Stimulated activated naive CD8-positive, alpha-beta T cell treated with anti-CD3 and anti-CD28 coated beads, Interleukin-15, Interleukin-2, amounts not matched to agents 100 ng/mL and 50 ng/mL, for 24 hours (primary cell): Measurements from ENCODE around the gene DPF3.

Experiments used
- H3K27ac Mint-ChIP-seq: one replicate; pipeline ENCODE4 v1.8.0; 2021; ENCODE audit warnings: mild to moderate bottlenecking, mixed read lengths
- H3K27me3 Mint-ChIP-seq: one replicate; pipeline ENCODE4 v1.8.0; 2021; ENCODE audit warnings: mixed read lengths
- H3K36me3 Mint-ChIP-seq: one replicate; pipeline ENCODE4 v1.8.0; 2021; ENCODE audit warnings: low read depth, mixed read lengths
- H3K4me1 Mint-ChIP-seq: one replicate; pipeline ENCODE4 v1.8.0; 2021; ENCODE audit warnings: low read depth, mixed read lengths
- H3K4me3 Mint-ChIP-seq: one replicate; pipeline ENCODE4 v1.8.0; 2021; ENCODE audit warnings: mild to moderate bottlenecking, mixed read lengths
- H3K9me3 Mint-ChIP-seq: one replicate; pipeline ENCODE4 v1.8.0; 2021; ENCODE audit warnings: mixed read lengths

Gene DPF3

DNA sequence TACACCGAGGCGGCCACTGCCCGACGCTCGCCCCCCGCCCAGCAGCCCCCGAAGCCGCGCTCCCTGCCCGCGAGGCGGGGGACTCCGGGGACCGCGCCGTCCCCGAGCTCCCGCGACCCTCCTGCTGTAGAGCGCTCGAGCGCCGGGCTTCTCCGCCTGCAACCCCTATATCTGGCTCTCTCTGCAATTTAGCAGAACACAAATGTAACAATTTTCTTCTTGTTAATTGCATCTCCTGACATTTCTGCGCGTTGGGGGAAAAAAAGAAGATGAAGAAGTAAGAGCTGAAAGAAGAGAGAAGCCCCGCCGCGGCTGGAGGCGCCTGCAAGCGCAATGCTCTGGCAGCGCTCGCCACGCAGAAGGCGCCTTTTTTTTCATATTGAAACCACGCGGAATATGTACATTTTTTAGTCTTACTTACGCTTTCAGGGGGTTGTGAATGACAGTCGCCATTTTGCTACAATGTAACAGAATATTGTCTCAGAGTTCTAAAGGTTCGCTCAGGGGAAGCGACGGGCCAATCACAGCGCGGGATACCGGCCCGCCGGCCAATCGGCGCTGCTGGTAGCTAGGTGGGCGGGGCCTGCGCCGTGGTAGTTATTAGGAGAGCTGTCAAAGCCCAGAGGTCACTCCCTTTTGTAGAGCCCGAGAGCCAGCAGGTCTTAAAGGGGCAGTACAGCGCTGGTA is at the start of gene DPF3:
DPF3 (minus strand) TSS at position 466 of the 687 bp plus-strand sequence; CDS start at position 453, 13 bp downstream.
- H3K9me3 Mint-ChIP-seq = no peaks in the 10 kb centered on the region
- H3K4me1 Mint-ChIP-seq = peaks cover 26% of the 10 kb centered on the region
- H3K27ac Mint-ChIP-seq = peak within 1 kb of the TSS; percentile 74
- no peaks in the 10 kb centered on the region for H3K36me3 Mint-ChIP-seq
- H3K4me3 Mint-ChIP-seq = peak within 1 kb of the TSS; percentile 87
- peaks cover 48% of the 10 kb centered on the region for H3K27me3 Mint-ChIP-seq

DNA sequence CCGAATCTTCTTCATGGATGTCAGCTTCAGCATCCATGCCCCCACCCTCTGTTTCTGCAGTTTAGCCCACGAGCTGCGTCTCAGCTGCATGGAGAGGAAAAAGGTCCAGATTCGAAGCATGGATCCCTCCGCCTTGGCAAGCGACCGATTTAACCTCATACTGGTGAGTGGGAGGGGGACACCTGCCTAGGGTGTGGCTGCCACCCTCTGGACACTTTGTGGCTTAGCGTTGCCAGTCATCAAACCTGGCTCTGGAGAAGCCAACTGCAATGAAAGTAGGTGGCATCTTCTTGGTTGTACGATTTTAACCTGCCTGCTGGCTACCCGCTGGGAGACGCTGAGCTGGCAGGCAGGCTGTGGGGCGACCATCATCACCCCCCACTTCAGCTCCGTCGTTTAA is 49.0 kb upstream of the DPF3 start:
- Mint-ChIP-seq H3K27ac (no peak overlapping the region), H3K36me3 (peaks cover 55% of the 10 kb centered on the region), H3K9me3 (no peaks in the 10 kb centered on the region), H3K4me3 (no peak overlapping the region), H3K27me3 (no peaks in the 10 kb centered on the region), H3K4me1 (peaks cover 8% of the 10 kb centered on the region)

DNA sequence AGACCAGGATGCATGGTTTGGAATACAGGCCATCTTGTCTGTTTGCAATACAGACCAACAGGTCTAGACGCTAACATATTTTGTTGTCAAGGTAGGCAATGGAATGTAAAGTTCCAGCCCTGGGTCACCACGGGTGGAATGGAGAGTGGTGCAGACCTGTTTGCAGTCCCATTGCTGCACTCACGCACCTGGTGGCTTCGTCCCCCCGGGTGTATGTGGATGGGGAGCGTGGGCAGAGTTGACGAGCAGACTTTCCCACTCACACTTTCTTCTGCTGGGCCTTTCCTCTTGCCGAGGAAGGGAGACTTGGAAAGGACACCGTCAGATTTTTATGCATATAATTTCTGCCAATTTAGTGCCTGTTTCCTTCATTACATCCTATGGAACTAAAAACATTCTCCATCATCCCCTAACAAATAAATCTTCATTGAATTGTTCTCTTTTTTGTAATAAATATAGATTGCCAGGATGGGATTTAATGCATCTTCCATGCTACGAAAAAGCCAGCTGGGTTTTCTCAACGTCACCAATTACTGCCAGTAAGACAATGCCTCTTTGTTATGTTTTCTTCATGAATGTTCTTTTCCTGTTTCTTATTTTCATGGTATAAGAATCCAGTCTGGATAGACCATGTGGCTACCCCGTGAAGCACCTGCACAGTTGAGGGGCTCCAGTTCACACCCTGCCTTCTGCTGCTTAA is 47.5 kb upstream of the DPF3 start:
- Mint-ChIP-seq H3K27me3 (no peaks in the 10 kb centered on the region), H3K4me3 (no peak overlapping the region), H3K27ac (no peak overlapping the region), H3K36me3 (peaks cover 61% of the 10 kb centered on the region), H3K9me3 (no peaks in the 10 kb centered on the region), H3K4me1 (peaks cover 14% of the 10 kb centered on the region)

DNA sequence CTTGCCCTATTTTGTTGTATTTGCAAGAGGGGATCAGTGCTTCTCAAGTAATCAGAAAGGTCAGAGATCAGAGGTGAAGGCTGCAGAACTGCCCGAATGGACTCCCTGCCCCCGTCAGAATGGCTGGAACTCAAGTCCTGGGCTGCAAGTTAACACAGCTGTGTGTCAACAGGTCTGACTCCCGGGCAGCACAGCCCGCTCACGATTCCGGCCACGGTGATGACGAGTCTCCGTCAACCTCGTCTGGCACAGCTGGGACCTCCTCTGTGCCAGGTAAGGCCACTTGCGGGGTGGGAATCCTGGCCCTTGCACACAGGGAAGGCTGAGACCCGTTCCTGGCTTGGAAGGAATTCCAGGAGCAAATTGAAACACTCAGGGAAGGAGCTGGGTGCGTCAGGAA is 45.7 kb upstream of the DPF3 start:
- H3K4me1 Mint-ChIP-seq = peaks cover 15% of the 10 kb centered on the region
- no peaks in the 10 kb centered on the region for H3K9me3 Mint-ChIP-seq
- H3K4me3 Mint-ChIP-seq = no peak overlapping the region
- no peak overlapping the region for H3K27ac Mint-ChIP-seq
- H3K27me3 Mint-ChIP-seq = no peaks in the 10 kb centered on the region
- peaks cover 57% of the 10 kb centered on the region for H3K36me3 Mint-ChIP-seq

DNA sequence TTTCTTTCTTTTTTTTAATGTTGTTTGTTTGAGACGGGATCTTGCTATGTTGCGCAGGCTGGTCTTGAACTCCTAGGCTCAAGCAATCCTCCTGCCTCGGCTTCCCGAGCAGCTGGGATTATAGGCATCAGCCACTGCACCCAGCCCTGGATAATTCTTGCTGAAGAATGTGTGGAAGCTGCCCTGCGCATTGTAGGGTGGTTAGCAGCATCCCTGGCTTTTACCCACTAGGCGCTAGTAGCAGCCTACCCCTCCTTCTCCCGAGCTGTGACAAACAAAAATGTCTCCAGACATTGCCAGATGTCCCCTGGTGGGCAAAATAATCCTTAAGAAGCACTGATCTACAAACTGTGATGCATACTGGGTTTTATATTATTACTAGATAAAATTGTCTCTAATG is 39.0 kb upstream of the DPF3 start:
- Mint-ChIP-seq H3K4me3 (no peak overlapping the region), H3K27ac (no peak overlapping the region), H3K36me3 (peaks cover 19% of the 10 kb centered on the region), H3K27me3 (no peaks in the 10 kb centered on the region), H3K9me3 (no peaks in the 10 kb centered on the region), H3K4me1 (peaks cover 26% of the 10 kb centered on the region)

DNA sequence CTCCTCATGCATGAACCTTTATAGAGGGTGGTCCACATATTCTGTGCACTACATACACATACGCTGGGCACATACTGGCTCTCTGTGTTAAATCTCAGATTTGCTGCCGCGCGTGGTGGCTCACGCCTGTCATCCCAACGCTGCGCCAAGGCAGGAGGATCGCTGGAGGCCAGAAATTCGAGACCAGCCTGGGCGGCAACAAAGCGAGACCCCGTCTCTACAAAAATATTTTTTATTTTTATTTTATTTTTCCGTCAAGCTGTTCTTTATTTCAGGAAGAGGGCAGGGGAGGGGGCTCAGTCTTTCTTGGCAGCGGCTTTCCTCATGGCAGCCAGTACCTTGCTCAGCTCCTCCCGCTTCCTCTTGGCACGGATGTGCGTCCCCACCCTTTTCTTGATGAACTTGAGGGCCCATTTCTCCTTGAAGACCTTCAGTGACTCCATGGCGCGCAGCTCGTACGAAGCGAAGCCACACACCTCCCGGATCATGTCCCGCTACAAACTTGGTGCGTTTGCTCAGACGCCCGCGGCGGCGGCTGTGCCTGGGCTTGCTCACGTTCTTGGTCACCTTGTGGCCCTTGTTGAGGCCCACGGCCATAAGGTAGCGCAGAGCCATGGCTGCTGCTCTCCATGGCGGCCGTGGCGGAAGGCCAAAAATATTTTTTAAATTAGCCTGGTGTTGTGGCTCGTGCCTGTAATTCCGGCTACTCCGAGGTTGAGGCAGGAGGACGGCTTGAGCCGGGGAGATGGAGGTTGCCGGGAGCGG is 35.6 kb upstream of the DPF3 start:
- no peaks in the 10 kb centered on the region for H3K27me3 Mint-ChIP-seq
- peaks cover 23% of the 10 kb centered on the region for H3K4me1 Mint-ChIP-seq
- H3K4me3 Mint-ChIP-seq = no peak overlapping the region
- H3K9me3 Mint-ChIP-seq = no peaks in the 10 kb centered on the region
- H3K27ac Mint-ChIP-seq = no peak overlapping the region
- peaks cover 5% of the 10 kb centered on the region for H3K36me3 Mint-ChIP-seq

DNA sequence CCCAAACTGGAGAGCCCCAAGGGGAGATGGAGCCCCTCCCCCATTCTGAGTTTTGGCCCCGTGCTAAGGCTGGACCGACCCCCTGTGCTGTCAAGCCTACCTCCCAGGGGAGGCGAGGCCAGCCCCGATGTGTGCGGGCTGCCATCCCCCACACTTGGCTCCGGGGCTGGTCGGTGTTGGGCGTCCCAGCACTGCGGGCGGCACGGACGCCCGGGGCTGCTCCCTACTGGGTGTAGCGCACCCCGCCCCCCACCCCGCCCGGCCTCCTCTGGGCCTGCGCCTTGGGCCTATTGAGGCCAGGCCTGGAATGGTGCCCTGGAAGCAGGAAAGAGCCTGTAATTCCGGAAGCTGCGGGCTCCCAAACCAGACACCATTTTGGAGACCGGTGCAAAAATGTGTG is 35.0 kb upstream of the DPF3 start:
- no peak overlapping the region for H3K27ac Mint-ChIP-seq
- no peaks in the 10 kb centered on the region for H3K27me3 Mint-ChIP-seq
- peaks cover 5% of the 10 kb centered on the region for H3K36me3 Mint-ChIP-seq
- H3K9me3 Mint-ChIP-seq = no peaks in the 10 kb centered on the region
- H3K4me3 Mint-ChIP-seq = no peak overlapping the region
- H3K4me1 Mint-ChIP-seq = peaks cover 23% of the 10 kb centered on the region

DNA sequence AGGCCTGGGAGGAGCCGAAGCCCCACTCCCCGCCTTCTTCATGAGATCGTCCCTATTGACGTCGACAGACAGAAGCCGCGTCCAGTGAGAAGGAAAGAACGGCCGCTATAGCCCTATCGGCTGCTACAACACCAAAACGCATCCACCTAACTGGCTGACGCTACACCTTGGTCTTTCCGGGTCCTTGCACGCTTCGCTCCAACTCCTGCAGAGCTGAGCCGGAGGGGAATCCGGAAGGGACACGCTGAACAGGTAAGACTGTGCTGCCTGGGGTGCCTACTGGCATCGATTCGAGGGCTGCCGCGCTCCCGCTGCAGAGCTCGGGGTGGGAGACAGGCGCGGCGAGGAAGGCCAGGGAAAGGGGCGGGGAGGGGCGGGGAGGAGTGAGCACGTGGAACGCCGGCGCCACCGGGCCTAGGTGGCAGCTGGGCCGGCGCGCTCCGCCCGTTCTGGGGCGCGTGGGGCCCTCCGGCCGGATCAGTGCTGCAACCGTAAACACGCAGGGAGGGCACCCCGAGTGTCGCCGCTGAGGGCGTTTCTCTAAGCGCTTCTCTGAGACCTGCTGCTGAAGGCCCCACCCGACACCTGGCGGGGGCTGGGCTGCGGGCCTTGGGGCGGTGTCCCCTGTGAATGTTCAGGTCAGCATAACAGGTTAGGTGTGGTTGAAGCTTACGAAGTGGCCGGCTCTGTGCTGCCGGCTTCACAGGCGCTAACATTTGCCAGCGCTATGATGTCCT is 32.6 kb upstream of the DPF3 start, which contains the start of gene DCAF4:
DCAF4 (plus strand) TSS at position 173 of the 737 bp plus-strand sequence. CDS start 11,515 bp downstream, outside the sequence.
- H3K9me3 Mint-ChIP-seq = no peaks in the 10 kb centered on the region
- no peaks in the 10 kb centered on the region for H3K36me3 Mint-ChIP-seq
- peak within 1 kb of the TSS; percentile 94 for H3K4me3 Mint-ChIP-seq
- peak within 1 kb of the TSS; percentile 96 for H3K27ac Mint-ChIP-seq
- peaks cover 18% of the 10 kb centered on the region for H3K4me1 Mint-ChIP-seq
- peaks cover 8% of the 10 kb centered on the region for H3K27me3 Mint-ChIP-seq

DNA sequence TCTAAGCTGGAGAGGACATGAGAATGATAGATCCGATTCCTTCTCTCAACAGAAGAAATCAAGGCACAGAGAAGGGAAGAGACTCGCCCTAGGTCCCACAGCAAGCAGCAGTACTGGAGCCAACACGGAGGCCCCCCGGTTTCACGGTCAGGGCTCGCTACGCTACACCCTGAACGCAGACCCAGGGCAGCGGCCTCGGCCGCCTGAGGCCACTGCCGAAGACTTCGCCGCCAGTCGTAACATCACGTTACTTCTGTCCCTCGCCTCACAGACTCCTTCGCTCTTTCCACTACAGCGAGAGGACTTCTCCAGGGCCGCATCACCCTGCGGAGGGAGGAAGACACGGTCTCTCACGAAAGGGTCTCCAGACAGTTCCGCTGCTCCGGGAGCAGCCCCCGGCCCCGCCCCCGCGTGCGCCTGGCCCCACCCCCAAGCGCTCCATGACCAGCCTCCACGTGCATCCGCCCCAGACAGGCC is 32.0 kb upstream of the DPF3 start:
- peaks cover 11% of the 10 kb centered on the region for H3K27me3 Mint-ChIP-seq
- H3K4me1 Mint-ChIP-seq = peaks cover 17% of the 10 kb centered on the region
- H3K27ac Mint-ChIP-seq = peak overlapping the region; percentile 96
- H3K36me3 Mint-ChIP-seq = no peaks in the 10 kb centered on the region
- peak overlapping the region; percentile 94 for H3K4me3 Mint-ChIP-seq
- no peaks in the 10 kb centered on the region for H3K9me3 Mint-ChIP-seq

DNA sequence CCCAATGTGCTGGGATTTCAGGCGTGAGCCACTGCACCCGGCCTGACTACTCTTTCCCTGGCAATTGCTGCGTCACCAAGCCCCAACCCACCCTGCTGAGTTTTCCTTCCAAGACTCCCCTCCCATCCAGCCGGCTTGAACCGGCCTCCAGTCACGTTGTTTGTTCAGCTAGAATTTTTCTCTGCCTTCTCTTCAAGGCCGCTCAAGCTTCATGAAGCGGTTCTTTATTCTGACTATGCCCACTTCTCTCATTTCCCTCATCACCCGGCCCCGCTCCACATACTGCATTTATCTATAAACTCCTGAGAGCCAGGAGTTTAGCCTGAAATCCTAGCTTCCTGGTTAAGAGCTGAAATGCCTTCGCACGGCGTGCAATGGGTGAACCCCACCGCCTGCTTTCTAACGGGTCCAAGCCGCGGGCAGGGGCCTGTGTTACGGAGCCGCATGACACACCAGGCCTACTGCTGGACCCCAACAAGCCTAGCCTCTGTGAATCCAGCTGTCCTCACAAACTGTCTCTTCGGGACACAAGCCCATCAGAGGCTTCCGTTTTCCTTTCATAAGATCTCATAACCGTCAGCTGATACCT is 31.4 kb upstream of the DPF3 start:
- Mint-ChIP-seq H3K36me3 (no peaks in the 10 kb centered on the region), H3K4me3 (peak overlapping the region; percentile 94), H3K27ac (peak overlapping the region; percentile 96), H3K4me1 (peaks cover 12% of the 10 kb centered on the region), H3K9me3 (no peaks in the 10 kb centered on the region), H3K27me3 (peaks cover 15% of the 10 kb centered on the region)

DNA sequence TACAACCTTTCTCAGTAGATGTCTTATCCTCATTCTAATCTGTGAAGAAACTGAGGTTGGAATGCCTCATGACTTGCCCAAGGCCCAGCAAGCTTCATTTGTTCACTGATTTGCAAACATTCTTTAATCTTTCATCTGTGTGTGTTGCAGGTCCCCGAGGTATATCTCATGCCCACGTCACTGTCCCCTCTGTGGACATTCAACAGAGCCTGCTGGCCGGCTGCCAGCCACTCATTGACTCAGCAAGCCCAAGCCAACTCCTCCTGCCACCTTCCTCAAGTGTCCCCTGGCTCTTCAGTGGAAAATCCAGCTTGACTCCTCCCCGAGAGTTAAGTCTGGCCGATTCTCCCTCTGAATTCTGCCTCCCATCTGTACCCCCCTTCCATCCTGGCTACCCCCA is 30.4 kb upstream of the DPF3 start:
- no peak overlapping the region for H3K4me3 Mint-ChIP-seq
- H3K27me3 Mint-ChIP-seq = peaks cover 21% of the 10 kb centered on the region
- no peaks in the 10 kb centered on the region for H3K9me3 Mint-ChIP-seq
- no peak overlapping the region for H3K27ac Mint-ChIP-seq
- no peaks in the 10 kb centered on the region for H3K36me3 Mint-ChIP-seq
- peaks cover 12% of the 10 kb centered on the region for H3K4me1 Mint-ChIP-seq

DNA sequence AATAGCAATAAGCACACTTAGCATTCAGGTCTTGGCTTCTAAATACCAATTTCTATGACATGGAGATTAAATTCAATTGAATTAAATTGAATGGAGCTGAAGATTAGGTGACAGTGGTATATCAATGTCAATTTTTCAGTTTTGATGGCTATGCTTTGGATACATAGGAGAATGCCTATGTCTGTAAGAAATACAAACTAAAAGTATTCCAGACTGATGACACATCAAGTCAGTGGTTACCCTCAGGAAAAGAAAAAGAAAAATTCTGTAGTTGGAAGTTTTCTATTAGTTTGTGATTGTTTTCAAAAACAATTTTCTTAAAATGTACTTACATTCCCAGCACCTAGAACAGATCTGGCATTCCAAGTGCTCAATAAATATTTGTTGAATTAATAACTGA is 27.5 kb upstream of the DPF3 start:
- Mint-ChIP-seq H3K4me1 (peaks cover 8% of the 10 kb centered on the region), H3K36me3 (no peaks in the 10 kb centered on the region), H3K4me3 (no peak overlapping the region), H3K27me3 (peaks cover 28% of the 10 kb centered on the region), H3K27ac (no peak overlapping the region), H3K9me3 (no peaks in the 10 kb centered on the region)

DNA sequence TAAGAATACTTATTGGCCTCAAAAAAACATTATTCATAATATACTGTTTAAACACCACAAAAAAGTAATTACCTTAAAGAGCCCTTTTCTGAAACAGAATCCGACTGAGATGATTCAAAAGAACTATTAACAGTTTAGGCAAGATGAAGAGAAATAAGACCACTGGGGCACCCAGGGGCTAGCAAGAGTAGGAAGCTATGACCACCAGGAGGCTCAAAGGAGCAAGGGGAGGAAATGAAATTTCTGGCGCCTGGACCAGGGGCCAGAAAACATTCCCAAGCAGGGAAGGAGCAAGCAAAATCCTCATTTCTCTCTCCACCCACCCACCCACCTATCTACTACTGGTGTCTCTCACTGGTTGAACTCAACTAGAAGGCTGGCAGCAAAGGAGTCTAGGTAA is 26.1 kb upstream of the DPF3 start:
- Mint-ChIP-seq H3K9me3 (no peaks in the 10 kb centered on the region), H3K27ac (no peak overlapping the region), H3K36me3 (no peaks in the 10 kb centered on the region), H3K4me3 (no peak overlapping the region), H3K4me1 (no peaks in the 10 kb centered on the region), H3K27me3 (peaks cover 28% of the 10 kb centered on the region)

DNA sequence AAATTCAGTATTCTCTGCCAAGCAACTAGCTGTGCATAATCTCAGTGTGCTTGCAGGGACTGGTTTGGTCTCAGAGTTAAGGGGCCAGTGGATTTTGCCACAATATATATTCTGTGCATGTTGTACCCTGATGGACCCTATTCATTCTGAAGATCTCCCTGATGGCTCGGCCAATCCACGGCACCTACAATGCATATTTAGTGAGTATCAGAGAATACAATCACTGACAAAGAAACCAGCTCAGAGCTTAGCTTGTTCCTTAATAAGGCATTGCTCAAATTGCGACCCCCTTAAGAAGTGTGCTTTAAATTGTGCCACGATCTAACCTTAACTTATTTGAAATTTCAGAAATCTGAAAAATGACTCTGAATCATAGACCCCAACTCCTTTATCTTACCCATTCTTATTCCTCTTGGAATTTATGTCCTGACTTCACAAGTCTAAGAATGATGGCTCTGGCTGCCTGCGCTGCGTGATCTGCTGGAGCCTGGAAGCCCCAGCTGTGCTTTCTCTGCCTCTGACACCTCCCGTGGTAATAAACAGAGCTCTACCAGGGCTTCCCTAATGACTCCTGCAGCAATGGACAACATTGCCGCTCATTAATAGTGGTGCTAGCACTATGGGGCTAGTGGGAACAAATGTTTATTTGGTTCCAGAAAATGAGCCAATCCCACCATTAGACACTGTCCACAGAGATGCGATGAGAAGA is 23.3 kb upstream of the DPF3 start:
- Mint-ChIP-seq H3K36me3 (no peaks in the 10 kb centered on the region), H3K4me3 (no peak overlapping the region), H3K27me3 (peaks cover 42% of the 10 kb centered on the region), H3K27ac (no peak overlapping the region), H3K4me1 (no peaks in the 10 kb centered on the region), H3K9me3 (no peaks in the 10 kb centered on the region)
